GM12801 (cell line): Measurements from ENCODE around the gene SFMBT2.

Experiments used
- CTCF ChIP-seq: IDR thresholded peaks from one replicate; pipeline ENCODE4 v1.5.1; 2011; ENCODE audit warnings: control low read depth; ENCODE audit not compliant: insufficient read length; ENCODE audit errors: extremely low read depth

Gene SFMBT2

GRCh38 chr10:7192831-7193361, 217.9 kb downstream of the SFMBT2 start:
- no peak for TF ChIP-seq CTCF

GRCh38 chr10:7192061-7192460, 218.8 kb downstream of the SFMBT2 start:
- TF ChIP-seq CTCF, result no peak

- TF ChIP-seq CTCF, result no peak
These were observed 220.9 kb downstream of the SFMBT2 start for GRCh38 chr10:7189909-7190308.

- TF ChIP-seq CTCF, result no peak
These were observed 222.3 kb downstream of the SFMBT2 start for GRCh38 chr10:7188456-7189050.

- TF ChIP-seq CTCF, result no peak
These were observed 224.3 kb downstream of the SFMBT2 start for GRCh38 chr10:7186387-7187018.

GRCh38 chr10:7185367-7185690, 225.5 kb downstream of the SFMBT2 start:
- TF ChIP-seq CTCF, result no peak

GRCh38 chr10:7184660-7185366, 226.0 kb downstream of the SFMBT2 start:
- no peak for TF ChIP-seq CTCF
